Measurements from ENCODE around the gene KIAA1958. TPM values are rescaled to one million over a fixed set of nuclear protein-coding genes. Genes with fewer than 3 reads are reported as not detected.
A peak's percentile ranks its signal among the peaks of the same experiment; 100 is the strongest.

KIAA1958 gene
- total and polyA plus RNA-seq, 4 donors, result 0.99 to 7.1 (median 3.3) TPM

- 94% methylated on average over 3 of the region's 3 CpGs for WGBS
- TF ChIP-seq ATF3 (IDR thresholded peaks at IDR 0.05), result no peak
- no peak for TF ChIP-seq SP1 (IDR thresholded peaks at IDR 0.05)
- TF ChIP-seq YY1 (IDR thresholded peaks at IDR 0.05), result no peak
- TF ChIP-seq RXRA (IDR thresholded peaks at IDR 0.05), result no peak
- no peak for TF ChIP-seq TAF1 (conservative IDR thresholded peaks at IDR 0.05)
- no peak for TF ChIP-seq NR2F2 (IDR thresholded peaks at IDR 0.05)
- no peak for TF ChIP-seq HNF4A (conservative IDR thresholded peaks at IDR 0.05)
- no peak for TF ChIP-seq JUND (IDR thresholded peaks at IDR 0.05)
- TF ChIP-seq HNF4G (IDR thresholded peaks at IDR 0.05), result no peak
- TF ChIP-seq ZBTB33 (IDR thresholded peaks at IDR 0.05), result no peak
- TF ChIP-seq MAX (IDR thresholded peaks at IDR 0.05), result no peak
- no peak for TF ChIP-seq FOXA2 (IDR thresholded peaks at IDR 0.05)
- no peak for TF ChIP-seq FOXA1 (IDR thresholded peaks at IDR 0.05)
- no peak for TF ChIP-seq EGR1 (IDR thresholded peaks at IDR 0.05; ENCODE audit: low read depth in 2 of 2)
- TF ChIP-seq, protein P1, sequence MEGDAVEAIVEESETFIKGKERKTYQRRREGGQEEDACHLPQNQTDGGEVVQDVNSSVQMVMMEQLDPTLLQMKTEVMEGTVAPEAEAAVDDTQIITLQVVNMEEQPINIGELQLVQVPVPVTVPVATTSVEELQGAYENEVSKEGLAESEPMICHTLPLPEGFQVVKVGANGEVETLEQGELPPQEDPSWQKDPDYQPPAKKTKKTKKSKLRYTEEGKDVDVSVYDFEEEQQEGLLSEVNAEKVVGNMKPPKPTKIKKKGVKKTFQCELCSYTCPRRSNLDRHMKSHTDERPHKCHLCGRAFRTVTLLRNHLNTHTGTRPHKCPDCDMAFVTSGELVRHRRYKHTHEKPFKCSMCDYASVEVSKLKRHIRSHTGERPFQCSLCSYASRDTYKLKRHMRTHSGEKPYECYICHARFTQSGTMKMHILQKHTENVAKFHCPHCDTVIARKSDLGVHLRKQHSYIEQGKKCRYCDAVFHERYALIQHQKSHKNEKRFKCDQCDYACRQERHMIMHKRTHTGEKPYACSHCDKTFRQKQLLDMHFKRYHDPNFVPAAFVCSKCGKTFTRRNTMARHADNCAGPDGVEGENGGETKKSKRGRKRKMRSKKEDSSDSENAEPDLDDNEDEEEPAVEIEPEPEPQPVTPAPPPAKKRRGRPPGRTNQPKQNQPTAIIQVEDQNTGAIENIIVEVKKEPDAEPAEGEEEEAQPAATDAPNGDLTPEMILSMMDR (IDR thresholded peaks at IDR 0.05; ENCODE audit: low read depth, low read length, missing input control), result no peak
- no peak for TF ChIP-seq GABPA (IDR thresholded peaks at IDR 0.05 in 1 of 2, conservative IDR thresholded peaks at IDR 0.05 in 1 of 2)
- no peaks in the 10 kb centered on the region for H3K9me3 ChIP-seq (ENCODE audit: control insufficient read depth in 4 of 4, low read length in 3 of 4)
These were observed 177.9 kb downstream of the KIAA1958 start for GRCh38 chr9:112664531-112664930.

DNA sequence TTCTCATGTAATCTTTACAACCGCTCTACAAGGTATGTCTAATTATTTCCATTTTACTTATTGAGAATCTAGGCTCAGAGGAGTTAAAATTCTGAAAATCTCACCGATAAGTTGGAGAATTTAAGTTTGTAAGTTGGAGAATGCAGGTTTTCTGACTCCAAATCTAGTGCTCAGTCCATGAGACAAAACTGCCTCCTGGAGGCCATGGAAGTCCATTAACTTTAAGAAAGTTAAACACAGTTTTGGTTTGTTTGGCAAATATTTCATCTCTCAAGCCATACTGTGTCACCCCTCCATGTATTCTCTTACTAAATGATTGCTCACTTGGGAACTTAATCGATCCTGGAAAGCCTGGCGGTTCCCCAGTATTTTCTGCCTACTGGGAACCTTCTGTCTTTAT is 178.7 kb downstream of the KIAA1958 start:
- H3K9me3 ChIP-seq (ENCODE audit: control insufficient read depth in 4 of 4, low read length in 3 of 4), result no peaks in the 10 kb centered on the region
- H3K4me1 ChIP-seq (ENCODE audit: control insufficient read depth in 4 of 4, insufficient read depth in 4 of 4, low read length in 3 of 4), result no peaks in the 10 kb centered on the region
- no peak overlapping the region for H3K4me3 ChIP-seq (ENCODE audit: low read depth in 1 of 3, low read length in 3 of 3)
- no peak for DNase-seq (ENCODE audit: low spot score)
- 89% methylated on average over 4 of the region's 4 CpGs for WGBS
- no peak overlapping the region for H3K27ac ChIP-seq (ENCODE audit: low read depth in 1 of 2, low read length in 2 of 2)
- no peaks in the 10 kb centered on the region for H3K27me3 ChIP-seq (ENCODE audit: control insufficient read depth in 4 of 4, insufficient read depth in 4 of 4, low read length in 3 of 4)
- no peaks in the 10 kb centered on the region for H3K36me3 ChIP-seq (ENCODE audit: control insufficient read depth in 4 of 4, insufficient read depth in 3 of 4, low read depth in 1 of 4, low read length in 3 of 4)
- TF ChIP-seq, protein P1 (IDR thresholded peaks at IDR 0.05; ENCODE audit: low read depth, low read length, missing input control), result peak; percentile 22
- TF ChIP-seq EGR1 (IDR thresholded peaks at IDR 0.05; ENCODE audit: low read depth in 2 of 2) (no peak), RAD21 (IDR thresholded peaks at IDR 0.05) (peak; percentile 66 to 68)
- no peak overlapping the region for H3K9ac ChIP-seq (ENCODE audit: low read depth in 1 of 2, low read length in 2 of 2)

More at GRCh38 chr9:112664531-112664930, 177.9 kb downstream of the KIAA1958 start:
- DNase-seq (ENCODE audit: low spot score), result no peak
- Histone ChIP-seq H3K27ac (ENCODE audit: low read depth in 1 of 2, low read length in 2 of 2) (no peak overlapping the region), H3K36me3 (ENCODE audit: control insufficient read depth in 4 of 4, insufficient read depth in 3 of 4, low read depth in 1 of 4, low read length in 3 of 4) (peaks cover 0 to 4% (median under 1%) of the 10 kb centered on the region in 4 donors), H3K27me3 (ENCODE audit: control insufficient read depth in 4 of 4, insufficient read depth in 4 of 4, low read length in 3 of 4) (no peaks in the 10 kb centered on the region), H3K4me3 (ENCODE audit: low read depth in 1 of 3, low read length in 3 of 3) (no peak overlapping the region), H3K9ac (ENCODE audit: low read depth in 1 of 2, low read length in 2 of 2) (no peak overlapping the region), H3K4me1 (ENCODE audit: control insufficient read depth in 4 of 4, insufficient read depth in 4 of 4, low read length in 3 of 4) (no peaks in the 10 kb centered on the region)

Data from liver (tissue), 9 donors.